Left forelimb (tissue), 1 donor: ENCODE data around the gene TNIP3.
"Not testable (repeated sequence)": the region's sequence is repeated elsewhere in the genome, so short reads cannot be mapped to it uniquely, and the experiment has no call there.

Experiments
- DNase-seq: peaks from one replicate; pipeline ENCODE4 v3.0.0-alpha.2; 2018; ENCODE audit warnings: low spot score

TNIP3 gene

GRCh38 chr4:121177246-121178137 is 13.4 kb upstream of the TNIP3 start:
- DNase-seq, result no peak

- no peak for DNase-seq
These were observed 12.2 kb upstream of the TNIP3 start for GRCh38 chr4:121176082-121176934.

- not testable (repeated sequence) for DNase-seq
These were observed 7.4 kb upstream of the TNIP3 start for GRCh38 chr4:121171477-121171876.

GRCh38 chr4:121168446-121169281 is 4.5 kb upstream of the TNIP3 start:
- no peak for DNase-seq

- DNase-seq, result no peak
These were observed 2.9 kb upstream of the TNIP3 start for GRCh38 chr4:121166976-121167375.

- DNase-seq, result no peak
These were observed 1.1 kb upstream of the TNIP3 start for GRCh38 chr4:121165206-121165605.

- DNase-seq, result peak; percentile 70
These were observed 7.0 kb downstream of the TNIP3 start for GRCh38 chr4:121156822-121157769.

- no peak for DNase-seq
These were observed 8.2 kb downstream of the TNIP3 start for GRCh38 chr4:121155893-121156292.

GRCh38 chr4:121154103-121154515 is 10.0 kb downstream of the TNIP3 start:
- DNase-seq, result no peak

- no peak for DNase-seq
These were observed 12.2 kb downstream of the TNIP3 start for GRCh38 chr4:121151942-121152341.

- DNase-seq, result no peak
These were observed 13.6 kb downstream of the TNIP3 start for GRCh38 chr4:121150486-121150885.

- DNase-seq, result no peak
These were observed 14.1 kb downstream of the TNIP3 start for GRCh38 chr4:121150003-121150402.

GRCh38 chr4:121148621-121149020 is 15.5 kb downstream of the TNIP3 start:
- no peak for DNase-seq

- DNase-seq, result no peak
These were observed 16.1 kb downstream of the TNIP3 start for GRCh38 chr4:121148000-121148399.

GRCh38 chr4:121146530-121146929 is 17.6 kb downstream of the TNIP3 start:
- no peak for DNase-seq

GRCh38 chr4:121145430-121145829 is 18.7 kb downstream of the TNIP3 start:
- DNase-seq, result no peak

- DNase-seq, result no peak
These were observed 20.1 kb downstream of the TNIP3 start for GRCh38 chr4:121144021-121144420.

GRCh38 chr4:121143131-121143530 is 21.0 kb downstream of the TNIP3 start:
- DNase-seq, result no peak

- DNase-seq, result no peak
These were observed 23.2 kb downstream of the TNIP3 start for GRCh38 chr4:121140716-121141460.
